CD14-positive monocyte (primary cell): ENCODE measurements around the gene TMEM129. TPM values are rescaled to one million over a fixed set of nuclear protein-coding genes. Genes with fewer than 3 reads are reported as not detected.

ENCODE experiments used
- DNase-seq, 3 donors: peaks; one replicate each; pipeline ENCODE4 v3.0.0-alpha.2; 2011 to 2022
- H2AFZ ChIP-seq: 2 replicates; pipeline ENCODE4 v1.6.0; 2012; ENCODE audit warnings: mild to moderate bottlenecking, low read depth, low read length, inconsistent platforms; ENCODE audit not compliant: insufficient read depth, poor library complexity, severe bottlenecking
- H3K27ac ChIP-seq, 2 donors: 1 replicate in 1 of 2; 2 replicates in 1 of 2; pipeline ENCODE4 v1.5.1; 2012 to 2013; ENCODE audit warnings: low read length in 2 of 2, control low read depth in 1 of 2, inconsistent platforms in 1 of 2, low read depth in 1 of 2, mild to moderate bottlenecking in 1 of 2
- H3K27me3 ChIP-seq, 2 donors: one replicate each; pipeline versions ENCODE4 v1.6.0 to v1.6.1; 2011 to 2013; ENCODE audit warnings: low read length in 2 of 2; ENCODE audit not compliant: control insufficient read depth in 2 of 2, insufficient read depth in 2 of 2
- H3K36me3 ChIP-seq, 2 donors: replicated peaks in 1 of 2; 1 replicate in 1 of 2; 2 replicates in 1 of 2; pipeline versions ENCODE4 v1.5.1 to v1.6.1; 2012 to 2013; ENCODE audit warnings: low read length in 2 of 2, control low read depth in 1 of 2, inconsistent platforms in 1 of 2, mild to moderate bottlenecking in 1 of 2; ENCODE audit not compliant: insufficient read depth in 2 of 2, control insufficient read depth in 1 of 2
- H3K4me1 ChIP-seq, 2 donors: 1 replicate in 1 of 2; 2 replicates in 1 of 2; pipeline versions ENCODE4 v1.5.1 to v1.6.1; 2012 to 2013; ENCODE audit warnings: low read length in 2 of 2, control low read depth in 1 of 2, inconsistent platforms in 1 of 2, mild to moderate bottlenecking in 1 of 2, moderate library complexity in 1 of 2; ENCODE audit not compliant: insufficient read depth in 2 of 2, control insufficient read depth in 1 of 2
- H3K4me2 ChIP-seq: replicated peaks from 2 replicates; pipeline ENCODE3; 2012; ENCODE audit warnings: low read length, moderate library complexity, mild to moderate bottlenecking; ENCODE audit not compliant: poor library complexity, severe bottlenecking; ENCODE audit errors: extremely low read depth
- H3K4me3 ChIP-seq, 3 experiments: fragments of 200-600 bp in 1 of 3; sonication (generic) in 1 of 3; replicated peaks in 1 of 3; 1 replicate in 2 of 3; 2 replicates in 1 of 3; pipeline ENCODE4 v1.5.1; 2011 to 2013; ENCODE audit warnings: low read length in 3 of 3, mild to moderate bottlenecking in 3 of 3, control low read depth in 2 of 3, low read depth in 2 of 3, inconsistent platforms in 1 of 3, moderate library complexity in 1 of 3
- H3K79me2 ChIP-seq: 2 replicates; pipeline ENCODE4 v1.6.0; 2012; ENCODE audit warnings: mild to moderate bottlenecking, control low read depth, inconsistent platforms, low read length, moderate library complexity; ENCODE audit not compliant: insufficient read depth
- H3K9ac ChIP-seq: 2 replicates; pipeline ENCODE4 v1.6.0; 2017; ENCODE audit warnings: low read length, mild to moderate bottlenecking; ENCODE audit not compliant: insufficient read depth, poor library complexity, severe bottlenecking
- H3K9me3 ChIP-seq, 2 donors: replicated peaks in 1 of 2; 1 replicate in 1 of 2; 2 replicates in 1 of 2; pipeline versions ENCODE4 v1.5.1 to v1.6.1; 2012 to 2013; ENCODE audit warnings: low read length in 2 of 2, control low read depth in 1 of 2; ENCODE audit not compliant: control insufficient read depth in 1 of 2, insufficient read depth in 1 of 2
- H4K20me1 ChIP-seq: 2 replicates; pipeline ENCODE4 v1.6.0; 2012; ENCODE audit warnings: mild to moderate bottlenecking, low read length, control low read depth, moderate library complexity; ENCODE audit not compliant: insufficient read depth
- H3K27ac Mint-ChIP-seq, 7 donors: one replicate each; pipeline ENCODE4 v1.8.0; 2020; ENCODE audit warnings: mild to moderate bottlenecking in 7 of 7, mixed read lengths in 7 of 7, moderate library complexity in 6 of 7, inconsistent platforms in 2 of 7
- H3K27me3 Mint-ChIP-seq, 3 donors: one replicate each; pipeline ENCODE4 v1.8.0; 2021 to 2022; ENCODE audit warnings: low read depth in 3 of 3, mild to moderate bottlenecking in 3 of 3, mixed read lengths in 3 of 3, moderate library complexity in 3 of 3, inconsistent platforms in 1 of 3
- H3K36me3 Mint-ChIP-seq, 2 donors: one replicate each; pipeline ENCODE4 v1.8.0; 2020; ENCODE audit warnings: mixed read lengths in 2 of 2, inconsistent platforms in 1 of 2, mild to moderate bottlenecking in 1 of 2
- H3K4me1 Mint-ChIP-seq: one replicate; pipeline ENCODE4 v1.8.0; 2020; ENCODE audit warnings: mild to moderate bottlenecking, mixed read lengths
- H3K4me3 Mint-ChIP-seq, 2 donors: one replicate each; pipeline ENCODE4 v1.8.0; 2020; ENCODE audit warnings: mild to moderate bottlenecking in 2 of 2, mixed read lengths in 2 of 2, moderate library complexity in 1 of 2
- H3K9me3 Mint-ChIP-seq, 7 donors: one replicate each; pipeline ENCODE4 v1.8.0; 2020 to 2022; ENCODE audit warnings: mixed read lengths in 7 of 7, mild to moderate bottlenecking in 6 of 7, moderate library complexity in 6 of 7, inconsistent platforms in 2 of 7
- CTCF ChIP-seq: fragments of 200-600 bp; IDR thresholded peaks from one replicate; pipeline ENCODE4 v1.8.0; 2022; ENCODE audit warnings: antibody characterized with exemption, mild to moderate bottlenecking
- WGBS: methylation state at CpG from one replicate; pipeline ENCODE4 v1.1.5; 2013; ENCODE audit warnings: missing lambda C conversion rate; ENCODE audit not compliant: insufficient coverage; 5-methylcytosine and 5-hydroxymethylcytosine counted together
- intact Hi-C, 2 donors: fragments of 100-400 bp; cut with micrococcal nuclease; formaldehyde crosslinking; loops; one replicate each; pipeline versions ENCODE4 v1.15.0 to v1.15.1; 2023
- polyA plus RNA-seq, 3 donors: library from polyadenylated mRNA; depleted of rRNA in 1 of 3; unstranded in 2 of 3; stranded (reverse) in 1 of 3; fragments of 300-500 nt in 2 of 3; fragments of >200 nt in 1 of 3; fragmentation: Illumina TruSeq in 2 of 3; gene quantifications; 1 replicate in 2 of 3; 2 replicates in 1 of 3; pipeline ENCODE4 v1.2.3, GENCODE V29; 2012 to 2021

The TMEM129 gene
- polyA plus RNA-seq, 3 donors = 22.4 to 40.2 (median 24.1) TPM

GRCh38 chr4:1675802-1676137 is 45.4 kb downstream of the TMEM129 start:
- no peak overlapping the region for H3K4me2 ChIP-seq
- no peak for DNase-seq
- H2AFZ ChIP-seq = no peak overlapping the region
- no peaks in the 10 kb centered on the region for H3K9me3 ChIP-seq
- H3K36me3 ChIP-seq = no peaks in the 10 kb centered on the region
- H3K79me2 ChIP-seq = no peaks in the 10 kb centered on the region
- Mint-ChIP-seq H3K4me3 (no peak overlapping the region), H3K4me1 (peaks cover 11% of the 10 kb centered on the region), H3K9me3 (peaks cover 0 to 1% (median 0%) of the 10 kb centered on the region in 7 donors), H3K36me3 (no peaks in the 10 kb centered on the region), H3K27ac (no peak overlapping the region), H3K27me3 (peaks cover 0 to 4% (median 4%) of the 10 kb centered on the region in 3 donors)
- TF ChIP-seq CTCF = no peak
- 82% methylated on average over 9 of the region's 10 CpGs for WGBS
- peaks cover 4 to 7% of the 10 kb centered on the region in 2 donors for H3K4me1 ChIP-seq
- no peak overlapping the region for H3K4me3 ChIP-seq
- no peaks in the 10 kb centered on the region for H3K27me3 ChIP-seq
- no peak overlapping the region for H3K9ac ChIP-seq
- no peak overlapping the region for H3K27ac ChIP-seq
- intact Hi-C loops = no loop called here
- no peaks in the 10 kb centered on the region for H4K20me1 ChIP-seq

- H2AFZ ChIP-seq = no peak overlapping the region
- no peak for DNase-seq
- intact Hi-C loops = no loop called here
- H3K4me2 ChIP-seq = no peak overlapping the region
- H3K27ac ChIP-seq = no peak overlapping the region
- 87% methylated on average over 18 of the region's 19 CpGs for WGBS
- H3K4me3 ChIP-seq = no peak overlapping the region
- no peak overlapping the region for H3K9ac ChIP-seq
- Mint-ChIP-seq H3K4me3 (no peak overlapping the region), H3K27ac (peak overlapping the region in 2 of 7 donors; percentile 3 to 42), H3K4me1 (peaks cover 11% of the 10 kb centered on the region), H3K36me3 (no peaks in the 10 kb centered on the region), H3K9me3 (peaks cover 0 to 1% (median 0%) of the 10 kb centered on the region in 7 donors), H3K27me3 (peaks cover 0 to 4% (median 4%) of the 10 kb centered on the region in 3 donors)
- H3K9me3 ChIP-seq = no peaks in the 10 kb centered on the region
- no peaks in the 10 kb centered on the region for H4K20me1 ChIP-seq
- H3K4me1 ChIP-seq = peaks cover 4 to 7% of the 10 kb centered on the region in 2 donors
- H3K36me3 ChIP-seq = no peaks in the 10 kb centered on the region
- no peak for TF ChIP-seq CTCF
- H3K27me3 ChIP-seq = no peaks in the 10 kb centered on the region
- no peaks in the 10 kb centered on the region for H3K79me2 ChIP-seq
Measured at GRCh38 chr4:1675136-1675801, 45.9 kb downstream of the TMEM129 start.
